ENCODE measurements around the gene TFAP2E.

Gene TFAP2E

DNA sequence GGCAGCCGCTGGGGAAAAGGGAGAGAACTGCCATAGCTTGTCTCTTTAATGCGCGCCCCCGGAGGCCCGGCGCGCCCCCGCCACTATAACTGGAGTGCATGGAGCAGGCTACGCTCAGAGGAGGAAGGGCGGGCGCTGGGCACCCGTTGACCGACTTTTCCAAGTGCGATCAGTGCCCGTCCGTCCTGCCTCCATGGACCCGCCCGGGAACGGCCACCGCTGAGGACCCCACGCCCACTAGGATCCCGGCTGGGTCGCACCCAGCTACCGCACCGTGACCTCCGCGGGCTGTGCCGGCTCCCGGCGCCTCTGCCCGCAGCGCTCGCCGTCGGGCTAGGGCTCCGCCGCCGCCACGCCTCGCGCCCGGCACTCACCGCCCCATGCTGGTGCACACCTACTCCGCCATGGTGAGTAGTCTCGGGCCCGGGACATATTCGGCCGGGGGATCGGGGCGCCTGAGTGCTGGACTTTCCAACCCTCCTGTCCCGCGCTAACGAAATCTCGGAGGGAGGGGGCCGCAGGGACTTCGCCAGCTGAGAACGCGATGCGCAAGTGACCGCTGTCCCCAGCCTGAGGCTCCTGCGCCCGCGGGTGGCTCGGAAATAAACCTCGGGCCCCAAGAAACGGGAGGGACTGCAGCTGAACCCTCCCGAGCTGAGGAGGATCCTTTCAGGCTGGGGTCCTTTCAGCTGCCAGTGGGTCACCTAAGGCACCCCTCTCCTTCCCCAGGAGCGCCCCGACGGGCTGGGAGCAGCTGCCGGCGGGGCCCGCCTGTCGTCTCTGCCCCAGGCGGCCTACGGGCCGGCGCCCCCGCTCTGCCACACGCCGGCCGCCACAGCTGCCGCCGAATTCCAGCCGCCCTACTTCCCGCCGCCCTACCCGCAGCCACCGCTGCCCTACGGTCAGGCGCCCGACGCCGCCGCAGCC lies at the start of gene TFAP2E:
Gene TFAP2E, plus strand, starts transcription at position 117 of the 927 bp plus-strand sequence. Its CDS starts 264 bp downstream, at position 381.
- TF ChIP-seq, protein P1, sequence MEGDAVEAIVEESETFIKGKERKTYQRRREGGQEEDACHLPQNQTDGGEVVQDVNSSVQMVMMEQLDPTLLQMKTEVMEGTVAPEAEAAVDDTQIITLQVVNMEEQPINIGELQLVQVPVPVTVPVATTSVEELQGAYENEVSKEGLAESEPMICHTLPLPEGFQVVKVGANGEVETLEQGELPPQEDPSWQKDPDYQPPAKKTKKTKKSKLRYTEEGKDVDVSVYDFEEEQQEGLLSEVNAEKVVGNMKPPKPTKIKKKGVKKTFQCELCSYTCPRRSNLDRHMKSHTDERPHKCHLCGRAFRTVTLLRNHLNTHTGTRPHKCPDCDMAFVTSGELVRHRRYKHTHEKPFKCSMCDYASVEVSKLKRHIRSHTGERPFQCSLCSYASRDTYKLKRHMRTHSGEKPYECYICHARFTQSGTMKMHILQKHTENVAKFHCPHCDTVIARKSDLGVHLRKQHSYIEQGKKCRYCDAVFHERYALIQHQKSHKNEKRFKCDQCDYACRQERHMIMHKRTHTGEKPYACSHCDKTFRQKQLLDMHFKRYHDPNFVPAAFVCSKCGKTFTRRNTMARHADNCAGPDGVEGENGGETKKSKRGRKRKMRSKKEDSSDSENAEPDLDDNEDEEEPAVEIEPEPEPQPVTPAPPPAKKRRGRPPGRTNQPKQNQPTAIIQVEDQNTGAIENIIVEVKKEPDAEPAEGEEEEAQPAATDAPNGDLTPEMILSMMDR (IDR thresholded peaks at IDR 0.05; ENCODE audit: insufficient read depth, low read depth, low read length, missing control alignments) = no peak
- no peak for DNase-seq (ENCODE audit: low read depth)
- peak within 1 kb of the TSS; percentile 32 for H3K4me3 ChIP-seq (ENCODE audit: low read depth, low read length)

DNA sequence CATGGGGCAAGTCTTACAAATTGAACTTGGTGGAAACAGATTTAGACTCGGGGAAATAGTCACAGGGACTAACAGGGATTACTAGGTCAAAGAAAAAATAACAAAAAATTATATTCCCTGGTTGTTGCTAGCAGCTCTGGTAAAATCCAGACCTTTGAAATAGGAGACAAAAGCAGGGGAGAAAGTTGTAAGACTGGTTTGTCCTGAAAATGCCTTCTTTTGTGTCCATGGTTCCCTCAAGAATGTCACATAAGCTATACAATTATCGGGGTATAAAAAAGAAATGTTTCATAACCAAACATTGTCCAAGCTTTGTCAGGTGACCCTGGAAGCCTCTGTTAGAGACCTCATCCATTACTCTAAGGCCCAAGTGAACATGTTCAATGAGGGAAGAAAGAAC lies 49.0 kb upstream of the TFAP2E start:
- no peak overlapping the region for H3K4me3 ChIP-seq (ENCODE audit: low read depth, low read length)
- TF ChIP-seq, protein P1 (IDR thresholded peaks at IDR 0.05; ENCODE audit: insufficient read depth, low read depth, low read length, missing control alignments) = no peak
- no peak for DNase-seq (ENCODE audit: low read depth)

DNA sequence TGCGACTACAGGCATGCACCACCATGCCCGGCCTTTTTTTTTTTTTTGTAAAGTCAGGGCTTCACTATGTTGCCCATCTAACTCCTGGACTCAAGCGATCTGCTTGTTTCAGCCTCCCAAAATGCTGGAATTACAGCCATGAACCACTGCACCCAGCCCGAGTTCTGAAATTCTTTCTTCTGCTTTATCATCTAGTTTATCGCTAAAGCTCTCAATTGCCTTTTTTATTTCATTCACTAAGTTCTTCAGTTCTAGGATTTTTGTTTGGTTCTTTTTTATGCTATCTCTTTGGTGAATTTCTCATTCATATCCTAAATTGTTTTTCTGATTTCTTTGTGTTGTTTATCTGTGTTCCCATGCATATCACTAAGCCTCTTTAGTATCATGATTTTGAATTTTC lies 42.9 kb upstream of the TFAP2E start:
- H3K4me3 ChIP-seq (ENCODE audit: low read depth, low read length) = no peak overlapping the region
- TF ChIP-seq, protein P1 (IDR thresholded peaks at IDR 0.05; ENCODE audit: insufficient read depth, low read depth, low read length, missing control alignments) = no peak
- DNase-seq (ENCODE audit: low read depth) = no peak

DNA sequence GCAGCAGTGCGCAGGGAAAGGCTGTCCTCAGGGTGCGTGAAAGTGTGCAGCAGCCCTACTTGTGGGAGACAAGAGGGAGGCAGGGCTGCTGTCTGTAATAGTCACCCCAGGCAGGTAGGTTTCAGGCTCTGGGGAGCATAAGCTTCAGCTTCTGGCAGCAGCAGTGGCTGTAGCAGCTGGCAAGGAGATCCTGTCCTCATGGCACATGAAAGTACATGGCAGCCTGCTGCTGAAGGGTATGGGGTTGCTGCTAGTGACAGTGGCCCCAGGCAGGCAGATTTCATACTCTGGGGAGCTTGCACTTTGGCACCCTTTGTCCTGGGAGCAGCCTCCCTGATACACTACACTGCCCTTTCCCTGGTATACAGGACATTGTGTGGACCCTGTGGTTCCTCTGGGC lies 42.2 kb upstream of the TFAP2E start:
- H3K4me3 ChIP-seq (ENCODE audit: low read depth, low read length) = no peak overlapping the region

DNA sequence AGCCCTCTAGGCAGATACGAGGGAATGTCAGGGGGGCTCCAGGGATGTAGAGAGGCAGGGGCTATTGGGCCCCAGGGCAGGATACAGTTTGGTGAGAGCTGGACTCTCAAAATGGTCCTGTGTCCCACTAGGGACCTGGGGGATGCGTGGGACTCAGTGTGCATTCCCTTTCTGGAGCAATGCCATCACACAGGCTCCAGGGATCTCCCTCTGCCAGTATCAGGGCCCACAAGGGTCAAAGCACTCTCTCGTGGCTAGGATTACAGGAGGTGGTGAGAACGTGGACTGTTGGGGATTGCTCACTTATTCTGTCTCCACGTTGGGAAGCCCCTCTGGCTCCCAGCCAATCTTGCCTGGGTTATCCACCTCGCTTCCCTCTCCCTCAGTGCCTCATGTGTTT lies 41.7 kb upstream of the TFAP2E start:
- no peak overlapping the region for H3K4me3 ChIP-seq (ENCODE audit: low read depth, low read length)
- TF ChIP-seq, protein P1 (IDR thresholded peaks at IDR 0.05; ENCODE audit: insufficient read depth, low read depth, low read length, missing control alignments) = no peak
- DNase-seq (ENCODE audit: low read depth) = no peak

More for the DNA sequence above, 42.2 kb upstream of the TFAP2E start:
- TF ChIP-seq, protein P1 (IDR thresholded peaks at IDR 0.05; ENCODE audit: insufficient read depth, low read depth, low read length, missing control alignments) = no peak
- no peak for DNase-seq (ENCODE audit: low read depth)

DNA sequence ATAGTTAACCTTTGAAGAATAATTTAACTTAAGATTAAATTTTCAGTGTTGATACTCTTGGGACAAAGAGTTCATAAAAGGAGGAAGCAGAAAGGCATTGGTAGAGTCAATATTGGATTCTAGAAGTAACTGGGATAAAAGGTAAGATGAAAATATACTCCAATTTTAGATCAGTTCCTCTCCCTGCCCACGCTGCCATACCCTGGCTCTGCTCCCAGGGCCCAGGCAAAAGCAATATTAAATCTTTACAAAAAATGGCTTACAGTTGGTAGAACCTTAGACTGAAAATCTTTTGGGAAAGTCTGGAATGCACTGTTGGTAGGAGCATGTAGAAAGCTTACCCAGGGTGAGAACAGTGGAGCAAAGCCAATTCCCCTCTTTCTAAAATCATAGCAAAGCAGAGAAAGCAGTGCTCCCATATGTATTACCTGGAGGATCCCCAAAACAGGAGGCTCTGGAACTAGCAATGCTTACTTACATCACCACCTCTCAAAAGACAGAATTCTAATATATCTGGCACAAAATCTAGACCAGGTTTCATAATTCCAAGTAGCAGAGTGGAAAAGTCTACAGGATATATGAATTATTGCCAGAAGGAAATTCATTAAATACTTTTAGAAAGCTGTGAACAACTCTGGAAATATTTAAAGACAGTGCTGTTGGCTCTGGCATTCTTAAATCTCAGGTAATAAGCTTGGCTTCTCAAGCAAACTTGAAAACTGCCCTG lies 40.5 kb upstream of the TFAP2E start:
- H3K4me3 ChIP-seq (ENCODE audit: low read depth, low read length) = no peak overlapping the region
- no peak for DNase-seq (ENCODE audit: low read depth)
- TF ChIP-seq, protein P1 (IDR thresholded peaks at IDR 0.05; ENCODE audit: insufficient read depth, low read depth, low read length, missing control alignments) = no peak
